ENCODE measurements around the gene CLTC. TPM values are rescaled to one million over a fixed set of nuclear protein-coding genes. Genes with fewer than 3 reads are reported as not detected.

CLTC gene
- total RNA-seq, 1 experiment from 2014 or later, result 254 TPM

GRCh38 chr17:59633658-59634359, 14.1 kb downstream of the CLTC start:
- peaks cover 49% of the 10 kb centered on the region; the same call in 1 of the 2 replicates for H3K79me2 ChIP-seq (ENCODE audit: insufficient read depth, low read length)
- no peak overlapping the region for H4K5ac ChIP-seq (ENCODE audit: insufficient read length, low read depth, low read length)
- H3K56ac ChIP-seq (ENCODE audit: insufficient read length, low read depth, low read length), result no peak overlapping the region
- DNase-seq, result no peak
- peak overlapping the region in 1 of 3 experiments; percentile 77; a peak in 1 of 7 replicates for H3K27ac Mint-ChIP-seq
- H2BK120ac ChIP-seq (ENCODE audit: low read depth, low read length, poor library complexity, severe bottlenecking), result no peak overlapping the region
- no peak overlapping the region for H2AK5ac ChIP-seq (ENCODE audit: insufficient read length, low read length)
- no CpG with 5 or more reads among the region's 5 CpGs for WGBS (ENCODE audit: extremely low coverage, insufficient read length, low lambda C conversion rate)
- H4K20me1 ChIP-seq (ENCODE audit: control insufficient read depth, insufficient read depth, insufficient read length), result no peaks in the 10 kb centered on the region
- H3K23me2 ChIP-seq (ENCODE audit: insufficient read length, low read depth, low read length, poor library complexity, severe bottlenecking), result no peaks in the 10 kb centered on the region
- no peak overlapping the region for H2BK12ac ChIP-seq (ENCODE audit: insufficient read length, low read depth, low read length)
- no peak overlapping the region for H4K91ac ChIP-seq (ENCODE audit: insufficient read length, low read depth, low read length)
- H3K4me3 Mint-ChIP-seq, result no peak overlapping the region
- no peak for TF ChIP-seq CTCF (conservative IDR thresholded peaks at IDR 0.05)
- no peak overlapping the region for H2BK5ac ChIP-seq (ENCODE audit: insufficient read length, low read length)
- no peak overlapping the region for H2BK15ac ChIP-seq (ENCODE audit: low read depth, low read length)
- H3T11ph ChIP-seq (ENCODE audit: low read length), result no peak overlapping the region
- H3K18ac ChIP-seq (ENCODE audit: insufficient read length, low read depth, low read length), result no peak overlapping the region
- peaks cover 11% of the 10 kb centered on the region for H3K79me1 ChIP-seq (ENCODE audit: insufficient read depth, low read depth, low read length, poor library complexity, severe bottlenecking)
- no peak overlapping the region for H3K27ac ChIP-seq (ENCODE audit: insufficient read length, low read depth, low read length)
- no peak overlapping the region for H2AFZ ChIP-seq (ENCODE audit: low read length)
- H4K8ac ChIP-seq (replicated peaks; ENCODE audit: insufficient read length, low read depth, low read length), result no peak overlapping the region
- no peaks in the 10 kb centered on the region; a peak in 1 of 5 replicates for H3K9me3 Mint-ChIP-seq
- H3K4me1 Mint-ChIP-seq, result peaks cover 8 to 11% of the 10 kb centered on the region in 2 experiments
- H3K9me3 ChIP-seq (ENCODE audit: control insufficient read depth, low read depth, low read length), result no peaks in the 10 kb centered on the region
- H3K36me3 Mint-ChIP-seq (ENCODE audit: insufficient read depth in 1 of 3, low read depth in 3 of 3), result peaks cover 13 to 20% (median 17%) of the 10 kb centered on the region in 3 experiments; a peak in 6 of 7 replicates
- peak overlapping the region; percentile 8 for H3K4me2 ChIP-seq (ENCODE audit: insufficient read depth, insufficient read length, low read length)
- H3K4me1 ChIP-seq (ENCODE audit: insufficient read depth, low read length), result no peaks in the 10 kb centered on the region; the same call in 1 of the 2 replicates
- no peaks in the 10 kb centered on the region for H3K27me3 ChIP-seq (ENCODE audit: insufficient read depth, low read length)
- H3K4ac ChIP-seq (ENCODE audit: low read depth, low read length), result no peak overlapping the region
- no peak overlapping the region for H3K23ac ChIP-seq (ENCODE audit: insufficient read length, low read depth, low read length)
- H3K14ac ChIP-seq (ENCODE audit: insufficient read depth, low read length), result no peak overlapping the region; the same call in 1 of the 2 replicates
- no peak overlapping the region for H3K9ac ChIP-seq (ENCODE audit: extremely low read depth, insufficient read length, low read length)
- no peaks in the 10 kb centered on the region for H3K27me3 Mint-ChIP-seq (ENCODE audit: low read depth)
- H2BK20ac ChIP-seq (ENCODE audit: low read depth, low read length, poor library complexity, severe bottlenecking), result no peak overlapping the region

Data from H9 (cell line).